Activated T-cell treated with anti-CD3 and anti-CD28 coated beads for 48 hours (primary cell): ENCODE results near the gene ARL5B.

Source experiments
- DNase-seq: peaks from one replicate; pipeline ENCODE4 v3.0.0-alpha.2; 2020; ENCODE audit warnings: low read depth

ARL5B gene

GRCh38 chr10:18703521-18703920 is 44.3 kb downstream of the ARL5B start:
- no peak for DNase-seq

GRCh38 chr10:18710201-18710653 is 51.0 kb downstream of the ARL5B start:
- DNase-seq: no peak

GRCh38 chr10:18713077-18713476 is 53.8 kb downstream of the ARL5B start:
- no peak for DNase-seq

- no peak for DNase-seq
Observed at GRCh38 chr10:18718991-18719390, 59.8 kb downstream of the ARL5B start.

GRCh38 chr10:18719811-18720210 is 60.6 kb downstream of the ARL5B start:
- DNase-seq: no peak

GRCh38 chr10:18721067-18721466 is 61.8 kb downstream of the ARL5B start:
- DNase-seq: no peak

- DNase-seq: no peak
Observed at GRCh38 chr10:18723801-18724200, 64.6 kb downstream of the ARL5B start.
